ENCODE measurements around the gene SLFN11.
"Not testable (repeated sequence)": the region's sequence is repeated elsewhere in the genome, so short reads cannot be mapped to it uniquely, and the experiment has no call there.

Gene SLFN11

DNA sequence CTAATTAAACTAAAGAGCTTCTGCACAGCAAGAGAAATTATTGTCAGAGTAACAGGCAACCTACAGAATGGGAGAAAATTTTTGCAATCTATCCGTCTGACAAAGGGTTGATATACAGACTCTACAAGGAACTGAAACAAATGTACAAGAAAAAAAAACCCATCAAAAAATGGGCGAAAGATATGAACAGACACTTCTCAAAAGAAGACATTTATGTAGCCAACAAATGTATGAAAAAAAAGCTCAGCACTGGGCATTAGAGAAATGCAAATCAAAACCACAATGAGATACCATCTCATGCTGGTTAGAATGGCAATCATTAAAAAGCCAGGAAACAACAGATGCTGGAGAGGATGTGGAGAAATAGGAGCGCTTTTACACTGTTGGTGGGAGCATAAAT is 64.1 kb downstream of the SLFN11 start:
- not testable (repeated sequence) for H3K4me3 ChIP-seq (ENCODE audit: low read length); H2AFZ ChIP-seq (ENCODE audit: low read depth, low read length); H3K9me3 ChIP-seq (ENCODE audit: low read length); H3K4me1 ChIP-seq (ENCODE audit: insufficient read depth, low read length); H3K36me3 ChIP-seq (ENCODE audit: insufficient read depth, low read length); H3K27me3 ChIP-seq (ENCODE audit: insufficient read depth, low read length)
